ENCODE results near the gene PER2.

Gene PER2

DNA sequence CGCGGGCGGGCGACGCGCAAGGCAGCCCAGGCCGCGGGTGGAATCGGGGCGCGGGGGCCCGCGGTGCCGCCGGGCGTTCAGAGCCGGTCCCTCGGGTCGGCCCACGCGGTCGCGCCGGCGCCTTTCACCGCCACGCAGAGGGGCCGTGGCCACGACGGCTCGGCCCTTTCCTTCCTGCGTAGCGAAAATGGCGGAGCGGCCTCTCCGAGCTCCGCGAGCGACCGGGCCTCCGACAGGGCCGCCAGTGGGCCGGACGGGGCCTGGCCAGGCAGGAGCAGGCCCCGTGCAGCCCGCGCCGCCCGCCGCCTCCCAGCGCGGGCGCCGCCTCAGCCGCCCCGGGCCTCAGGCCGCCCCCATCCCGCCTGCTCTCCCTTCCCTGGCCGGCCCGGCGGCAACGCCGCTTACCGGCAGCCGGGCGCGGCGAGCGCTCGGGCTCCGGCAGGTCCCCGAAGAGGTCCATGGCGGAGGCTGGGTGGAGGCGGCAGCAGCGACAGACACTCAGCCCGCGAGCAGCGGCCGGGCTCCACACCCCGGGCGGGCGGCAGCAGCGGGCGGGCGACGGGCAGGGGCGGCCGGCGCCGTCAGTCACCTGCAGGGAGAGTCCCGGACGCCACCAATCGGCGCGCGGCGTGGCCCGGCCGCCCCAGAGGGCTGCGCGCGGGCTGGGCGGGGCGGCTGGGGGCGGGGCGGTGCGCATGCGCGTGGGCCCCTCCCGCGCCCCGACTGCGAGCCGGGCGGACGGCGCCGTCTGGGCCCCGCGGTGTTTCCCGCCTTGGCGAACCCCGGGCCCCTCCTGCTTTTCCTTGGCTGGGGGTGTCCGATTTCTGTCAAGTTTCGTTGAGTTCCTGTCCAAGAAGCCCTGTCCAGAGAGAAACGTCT lies 85.1 kb downstream of the PER2 start, which contains the start of gene ILKAP:
Gene ILKAP (minus strand): TSS at position 602 of the 879 bp plus-strand sequence. CDS start 142 bp downstream, at position 460.
- Histone ChIP-seq H3K9me3 (ENCODE audit: control insufficient read depth, insufficient read depth, low read length) (no peaks in the 10 kb centered on the region), H3K9ac (ENCODE audit: low read depth, low read length) (peak within 1 kb of the TSS; percentile 54), H3K4me1 (ENCODE audit: control insufficient read depth, insufficient read depth, low read length) (peaks cover 4% of the 10 kb centered on the region; the same call in 1 of the 2 replicates), H3K36me3 (ENCODE audit: control insufficient read depth, insufficient read depth, low read length) (no peaks in the 10 kb centered on the region), H3K4me3 (ENCODE audit: low read depth, low read length) (peak within 1 kb of the TSS; percentile 83), H3K27ac (ENCODE audit: low read depth, low read length) (peak within 1 kb of the TSS; percentile 55), H3K27me3 (ENCODE audit: control insufficient read depth, insufficient read depth, low read length) (peaks cover 8% of the 10 kb centered on the region)

DNA sequence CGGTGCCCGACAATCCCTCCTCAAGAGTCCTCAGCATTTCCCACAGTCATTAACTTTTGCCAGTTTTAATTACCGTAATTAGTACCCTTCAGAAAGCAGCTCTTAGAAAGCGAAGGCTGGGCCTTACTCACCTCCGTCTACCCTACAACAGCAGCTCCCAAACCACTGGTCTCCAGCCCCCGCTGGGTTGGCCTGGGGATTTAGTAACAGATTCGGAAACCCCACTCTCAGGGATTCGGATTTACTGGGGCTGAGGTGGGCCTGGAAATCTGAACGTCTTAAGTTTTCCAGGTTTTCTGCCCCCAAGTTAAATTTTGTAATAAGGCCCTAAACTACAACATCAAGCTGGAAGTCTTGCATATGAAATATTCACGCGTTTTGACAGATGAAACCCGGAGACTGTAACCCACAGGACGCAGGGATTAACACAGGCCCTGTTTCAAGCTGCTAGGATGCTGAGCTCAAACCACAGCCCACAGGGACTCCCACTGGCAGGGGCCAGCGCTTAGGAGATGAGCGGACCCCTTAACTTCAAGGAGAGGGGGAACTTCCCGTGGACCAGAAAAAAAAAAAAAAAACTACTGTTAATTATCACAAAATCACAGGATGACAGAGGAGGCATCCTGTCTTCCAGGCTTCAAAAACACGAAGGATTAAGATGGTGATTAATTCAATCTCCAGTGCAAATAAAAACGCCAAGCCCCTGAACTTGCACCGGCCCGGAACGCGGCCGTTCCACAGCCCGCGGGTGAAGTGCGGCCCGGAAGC lies 85.9 kb downstream of the PER2 start:
- Histone ChIP-seq H3K27ac (ENCODE audit: low read depth, low read length) (no peak overlapping the region), H3K4me3 (ENCODE audit: low read depth, low read length) (peak overlapping the region; percentile 83), H3K9ac (ENCODE audit: low read depth, low read length) (peak overlapping the region; percentile 54), H3K36me3 (ENCODE audit: control insufficient read depth, insufficient read depth, low read length) (no peaks in the 10 kb centered on the region), H3K4me1 (ENCODE audit: control insufficient read depth, insufficient read depth, low read length) (peaks cover 4% of the 10 kb centered on the region; the same call in 1 of the 2 replicates), H3K9me3 (ENCODE audit: control insufficient read depth, insufficient read depth, low read length) (no peaks in the 10 kb centered on the region), H3K27me3 (ENCODE audit: control insufficient read depth, insufficient read depth, low read length) (peaks cover 8% of the 10 kb centered on the region)
